ENCODE measurements around the gene PTPRN2. TPM values are rescaled to one million over a fixed set of nuclear protein-coding genes. Genes with fewer than 3 reads are reported as not detected.

The PTPRN2 gene
- total RNA-seq, 1 experiment from 2014 or later = 2.1 TPM

DNA sequence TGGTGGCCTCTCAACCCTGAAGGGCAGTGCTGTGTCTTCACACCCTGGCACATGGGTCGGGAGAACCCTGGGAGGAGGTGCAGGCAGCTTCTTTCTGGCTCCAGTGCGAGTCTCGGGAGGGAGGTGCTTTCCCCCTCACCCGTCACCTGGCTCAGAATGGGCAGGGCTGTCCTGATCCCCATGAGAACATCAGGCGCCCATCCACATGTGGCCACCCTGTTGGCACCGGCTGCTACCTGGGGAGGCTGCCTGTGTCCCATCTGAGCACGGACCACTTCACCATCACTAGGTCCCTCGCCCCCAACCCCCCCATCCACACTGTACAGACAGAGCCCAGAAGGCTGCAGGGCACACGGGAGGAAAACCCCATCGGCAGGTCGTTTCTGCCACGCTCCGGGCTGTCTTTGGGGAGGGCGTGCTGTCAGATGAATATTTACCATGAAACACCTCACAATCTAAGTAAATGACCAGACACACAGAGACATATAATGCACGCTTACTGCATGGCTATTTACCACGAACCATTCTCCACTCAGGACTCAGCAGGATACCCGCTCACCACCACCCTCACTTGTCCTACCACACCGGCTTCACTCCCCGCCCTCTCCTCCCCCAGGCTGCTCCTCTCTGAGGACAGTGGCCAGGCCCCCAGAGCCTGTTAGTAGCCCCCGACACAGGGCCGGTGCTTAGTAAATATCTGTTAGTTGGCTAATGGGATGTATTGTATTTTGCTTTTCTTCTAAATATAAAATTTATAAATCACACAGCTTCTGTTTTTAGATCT, 968.6 kb downstream of the PTPRN2 start:
- ATAC-seq (no peak), DNase-seq (ENCODE audit: low read depth, low spot score) (no peak)
- no peak overlapping the region for H2AFZ ChIP-seq (ENCODE audit: low read depth, low read length, poor library complexity, severe bottlenecking)
- H3K9me3 ChIP-seq (ENCODE audit: control insufficient read depth in 1 of 2, insufficient read depth in 1 of 2, low read depth in 1 of 2, low read length in 2 of 2) = no peaks in the 10 kb centered on the region
- H3K36me3 ChIP-seq (ENCODE audit: control insufficient read depth in 1 of 2, insufficient read depth in 2 of 2, low read length in 2 of 2) = no peaks in the 10 kb centered on the region
- H3K27me3 ChIP-seq (ENCODE audit: insufficient read depth, low read length) = no peaks in the 10 kb centered on the region
- no peaks in the 10 kb centered on the region for H4K20me1 ChIP-seq (ENCODE audit: insufficient read depth)
- POLR2A ChIA-PET = no interaction called here
- H3K4me2 ChIP-seq (ENCODE audit: low read length) = no peak overlapping the region
- H3K4me1 ChIP-seq (ENCODE audit: control insufficient read depth in 1 of 2, insufficient read depth in 2 of 2, low read length in 2 of 2) = no peaks in the 10 kb centered on the region
- H3K9me2 ChIP-seq (ENCODE audit: insufficient read depth) = no peaks in the 10 kb centered on the region
- CTCF ChIA-PET = no interaction called here
- RAD21 ChIA-PET (ENCODE audit: low non-redundant PET in 1 of 2, low total read pairs in 2 of 2, uncharacterized antibody in 2 of 2, unreplicated experiment in 2 of 2) = no interaction called here
- no peak overlapping the region for H3K27ac ChIP-seq (ENCODE audit: low read depth, low read length)
- no TSS peak for BruUV-seq (replicated peaks)
- TF ChIP-seq POLR2AphosphoS5 (IDR thresholded peaks at IDR 0.05; ENCODE audit: low read depth, low read length) = no peak
- no peak for TF ChIP-seq FOSL1 (IDR thresholded peaks at IDR 0.05; ENCODE audit: low read depth)
- TF ChIP-seq, protein P1, sequence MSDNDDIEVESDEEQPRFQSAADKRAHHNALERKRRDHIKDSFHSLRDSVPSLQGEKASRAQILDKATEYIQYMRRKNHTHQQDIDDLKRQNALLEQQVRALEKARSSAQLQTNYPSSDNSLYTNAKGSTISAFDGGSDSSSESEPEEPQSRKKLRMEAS (IDR thresholded peaks at IDR 0.05) = no peak
- TF ChIP-seq ZFX (IDR thresholded peaks at IDR 0.05) = no peak
- H3K9ac ChIP-seq (ENCODE audit: low read length) = no peak overlapping the region
- no peak overlapping the region for H3K4me3 ChIP-seq (replicated peaks in 1 of 2; ENCODE audit: low read depth in 1 of 2, low read length in 2 of 2)
- no peaks in the 10 kb centered on the region for H3K79me2 ChIP-seq (ENCODE audit: insufficient read depth, low read length)
- intact Hi-C loops (cut with micrococcal nuclease) = no loop called here

DNA sequence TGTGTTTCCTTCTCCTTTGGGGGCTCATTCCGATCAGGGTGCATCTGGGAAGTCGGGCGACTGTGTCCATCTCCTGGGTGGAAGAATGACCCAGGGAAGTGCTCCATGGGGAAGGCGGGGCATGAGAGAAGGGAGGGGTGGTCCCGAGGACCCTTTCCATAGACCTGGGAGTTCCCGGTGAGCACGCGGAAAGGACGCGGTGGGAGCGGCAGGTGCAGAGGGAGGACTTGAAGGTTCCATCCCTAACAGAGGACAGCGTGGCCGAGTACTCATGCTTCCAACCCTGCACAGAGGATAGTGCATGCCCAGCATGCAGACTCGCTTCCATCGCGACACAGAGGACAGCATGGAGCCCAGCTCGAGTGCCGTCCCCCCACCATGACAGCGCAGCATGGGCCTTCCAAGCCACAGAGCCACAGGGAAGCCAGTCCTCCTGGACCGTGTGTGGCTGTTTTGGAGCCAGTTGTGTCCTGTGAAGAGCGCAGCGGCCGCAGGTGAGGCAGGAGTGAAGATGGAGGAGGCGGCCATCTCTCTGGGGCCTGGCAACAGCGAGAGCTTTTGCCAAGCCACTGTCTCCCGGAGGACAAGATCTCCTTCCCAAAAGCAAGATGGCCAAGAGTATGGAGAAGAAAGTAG, 969.4 kb downstream of the PTPRN2 start:
- RAD21 ChIA-PET (ENCODE audit: low non-redundant PET in 1 of 2, low total read pairs in 2 of 2, uncharacterized antibody in 2 of 2, unreplicated experiment in 2 of 2) = no interaction called here
- H3K27ac ChIP-seq (ENCODE audit: low read depth, low read length) = no peak overlapping the region
- POLR2A ChIA-PET = no interaction called here
- no peak for ATAC-seq
- no TSS peak for BruUV-seq (replicated peaks)
- H3K36me3 ChIP-seq (ENCODE audit: control insufficient read depth in 1 of 2, insufficient read depth in 2 of 2, low read length in 2 of 2) = no peaks in the 10 kb centered on the region
- CTCF ChIA-PET = no interaction called here
- H3K9ac ChIP-seq (ENCODE audit: low read length) = no peak overlapping the region
- no peaks in the 10 kb centered on the region for H4K20me1 ChIP-seq (ENCODE audit: insufficient read depth)
- H3K4me1 ChIP-seq (ENCODE audit: control insufficient read depth in 1 of 2, insufficient read depth in 2 of 2, low read length in 2 of 2) = no peaks in the 10 kb centered on the region
- no peak for DNase-seq (ENCODE audit: low read depth, low spot score)
- H3K27me3 ChIP-seq (ENCODE audit: insufficient read depth, low read length) = no peaks in the 10 kb centered on the region
- no peak overlapping the region for H2AFZ ChIP-seq (ENCODE audit: low read depth, low read length, poor library complexity, severe bottlenecking)
- H3K9me2 ChIP-seq (ENCODE audit: insufficient read depth) = no peaks in the 10 kb centered on the region
- H3K79me2 ChIP-seq (ENCODE audit: insufficient read depth, low read length) = no peaks in the 10 kb centered on the region
- no peak overlapping the region for H3K4me3 ChIP-seq (replicated peaks in 1 of 2; ENCODE audit: low read depth in 1 of 2, low read length in 2 of 2)
- H3K4me2 ChIP-seq (ENCODE audit: low read length) = no peak overlapping the region
- intact Hi-C loops (cut with micrococcal nuclease) = no loop called here
- H3K9me3 ChIP-seq (ENCODE audit: control insufficient read depth in 1 of 2, insufficient read depth in 1 of 2, low read depth in 1 of 2, low read length in 2 of 2) = no peaks in the 10 kb centered on the region
- TF ChIP-seq EGR1 (IDR thresholded peaks at IDR 0.05; ENCODE audit: low read depth) = no peak
- no peak for TF ChIP-seq YY1 (IDR thresholded peaks at IDR 0.05; ENCODE audit: extremely low read depth, insufficient replicate concordance, low read depth, low read length)
- TF ChIP-seq POLR2AphosphoS5 (IDR thresholded peaks at IDR 0.05; ENCODE audit: low read depth, low read length) = no peak
- TF ChIP-seq, protein P1 (IDR thresholded peaks at IDR 0.05) = no peak
- TF ChIP-seq ELF1 (IDR thresholded peaks at IDR 0.05; ENCODE audit: borderline replicate concordance, low read depth) = no peak
- no peak for TF ChIP-seq SRF (IDR thresholded peaks at IDR 0.05; ENCODE audit: low read depth)
- TF ChIP-seq SIN3A (IDR thresholded peaks at IDR 0.05; ENCODE audit: low read depth) = no peak
- TF ChIP-seq RAD21 (IDR thresholded peaks at IDR 0.05; ENCODE audit: low read depth) = no peak
- TF ChIP-seq CBX3 (IDR thresholded peaks at IDR 0.05; ENCODE audit: low read depth) = no peak
- TF ChIP-seq, protein P2, sequence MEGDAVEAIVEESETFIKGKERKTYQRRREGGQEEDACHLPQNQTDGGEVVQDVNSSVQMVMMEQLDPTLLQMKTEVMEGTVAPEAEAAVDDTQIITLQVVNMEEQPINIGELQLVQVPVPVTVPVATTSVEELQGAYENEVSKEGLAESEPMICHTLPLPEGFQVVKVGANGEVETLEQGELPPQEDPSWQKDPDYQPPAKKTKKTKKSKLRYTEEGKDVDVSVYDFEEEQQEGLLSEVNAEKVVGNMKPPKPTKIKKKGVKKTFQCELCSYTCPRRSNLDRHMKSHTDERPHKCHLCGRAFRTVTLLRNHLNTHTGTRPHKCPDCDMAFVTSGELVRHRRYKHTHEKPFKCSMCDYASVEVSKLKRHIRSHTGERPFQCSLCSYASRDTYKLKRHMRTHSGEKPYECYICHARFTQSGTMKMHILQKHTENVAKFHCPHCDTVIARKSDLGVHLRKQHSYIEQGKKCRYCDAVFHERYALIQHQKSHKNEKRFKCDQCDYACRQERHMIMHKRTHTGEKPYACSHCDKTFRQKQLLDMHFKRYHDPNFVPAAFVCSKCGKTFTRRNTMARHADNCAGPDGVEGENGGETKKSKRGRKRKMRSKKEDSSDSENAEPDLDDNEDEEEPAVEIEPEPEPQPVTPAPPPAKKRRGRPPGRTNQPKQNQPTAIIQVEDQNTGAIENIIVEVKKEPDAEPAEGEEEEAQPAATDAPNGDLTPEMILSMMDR (IDR thresholded peaks at IDR 0.05 in 2 of 3, conservative IDR thresholded peaks at IDR 0.05 in 1 of 3; ENCODE audit: borderline replicate concordance in 1 of 3, insufficient read depth in 1 of 3, low read depth in 2 of 3, low read length in 2 of 3) = no peak
- no peak for TF ChIP-seq SP1 (IDR thresholded peaks at IDR 0.05; ENCODE audit: low read depth)
- TF ChIP-seq, protein P3, sequence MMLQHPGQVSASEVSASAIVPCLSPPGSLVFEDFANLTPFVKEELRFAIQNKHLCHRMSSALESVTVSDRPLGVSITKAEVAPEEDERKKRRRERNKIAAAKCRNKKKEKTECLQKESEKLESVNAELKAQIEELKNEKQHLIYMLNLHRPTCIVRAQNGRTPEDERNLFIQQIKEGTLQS (IDR thresholded peaks at IDR 0.05) = no peak
- TF ChIP-seq, protein P4, sequence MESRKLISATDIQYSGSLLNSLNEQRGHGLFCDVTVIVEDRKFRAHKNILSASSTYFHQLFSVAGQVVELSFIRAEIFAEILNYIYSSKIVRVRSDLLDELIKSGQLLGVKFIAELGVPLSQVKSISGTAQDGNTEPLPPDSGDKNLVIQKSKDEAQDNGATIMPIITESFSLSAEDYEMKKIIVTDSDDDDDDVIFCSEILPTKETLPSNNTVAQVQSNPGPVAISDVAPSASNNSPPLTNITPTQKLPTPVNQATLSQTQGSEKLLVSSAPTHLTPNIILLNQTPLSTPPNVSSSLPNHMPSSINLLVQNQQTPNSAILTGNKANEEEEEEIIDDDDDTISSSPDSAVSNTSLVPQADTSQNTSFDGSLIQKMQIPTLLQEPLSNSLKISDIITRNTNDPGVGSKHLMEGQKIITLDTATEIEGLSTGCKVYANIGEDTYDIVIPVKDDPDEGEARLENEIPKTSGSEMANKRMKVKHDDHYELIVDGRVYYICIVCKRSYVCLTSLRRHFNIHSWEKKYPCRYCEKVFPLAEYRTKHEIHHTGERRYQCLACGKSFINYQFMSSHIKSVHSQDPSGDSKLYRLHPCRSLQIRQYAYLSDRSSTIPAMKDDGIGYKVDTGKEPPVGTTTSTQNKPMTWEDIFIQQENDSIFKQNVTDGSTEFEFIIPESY (IDR thresholded peaks at IDR 0.05; ENCODE audit: extremely low read depth, insufficient replicate concordance, low read length) = no peak
